SK-N-SH treated with all-trans-retinoic acid at 6 μM for 48 hours (cell line): Measurements from ENCODE around the gene POLD1.

ENCODE experiments used
- ATAC-seq: fragments of 200-7000 bp; cut with Tn5 transposase; 3 replicates; pipeline ENCODE4 v1.9.1; 2020; ENCODE audit warnings: mild to moderate bottlenecking, moderate library complexity
- ARNTL ChIP-seq: fragments of 450-650 bp; formaldehyde crosslinking; IDR thresholded peaks from 2 replicates; pipeline ENCODE4 v1.5.0; 2020; ENCODE audit warnings: low read depth, mild to moderate bottlenecking, moderate library complexity, borderline replicate concordance
- BACH2 ChIP-seq: fragments of 250-450 bp; sonication (Bioruptor Pico); IDR thresholded peaks from 2 replicates; pipeline ENCODE4 v1.9.0; 2021; ENCODE audit warnings: mild to moderate bottlenecking, borderline replicate concordance
- CSDC2 ChIP-seq: fragments of 250-450 bp; sonication (Bioruptor Pico); IDR thresholded peaks from 2 replicates; pipeline ENCODE4 v1.5.0; 2020; ENCODE audit warnings: mild to moderate bottlenecking, moderate library complexity
- GLIS3 ChIP-seq: fragments of 250-450 bp; sonication (Bioruptor Pico); IDR thresholded peaks from 2 replicates; pipeline ENCODE4 v1.5.0; 2020; ENCODE audit warnings: mild to moderate bottlenecking, moderate library complexity
- ISL1 ChIP-seq: fragments of 250-450 bp; sonication (Bioruptor Pico); IDR thresholded peaks from 2 replicates; pipeline ENCODE4 v2.1.2; 2022; ENCODE audit warnings: mild to moderate bottlenecking, moderate library complexity
- OSR1 ChIP-seq: fragments of 250-450 bp; sonication (Bioruptor Pico); IDR thresholded peaks from 2 replicates; pipeline ENCODE4 v1.8.0; 2022; ENCODE audit warnings: moderate library complexity, mild to moderate bottlenecking, inconsistent platforms
- PPARA ChIP-seq: fragments of 250-450 bp; sonication (Bioruptor Pico); IDR thresholded peaks from 2 replicates; pipeline ENCODE4 v1.5.0; 2020; ENCODE audit warnings: mild to moderate bottlenecking, borderline replicate concordance
- RARB ChIP-seq: fragments of 250-450 bp; sonication (Bioruptor Pico); IDR thresholded peaks from 2 replicates; pipeline ENCODE4 v1.8.0; 2021; ENCODE audit warnings: mild to moderate bottlenecking, moderate library complexity
- SNAI2 ChIP-seq: fragments of 250-450 bp; sonication (Bioruptor Pico); IDR thresholded peaks from 2 replicates; pipeline ENCODE4 v1.5.0; 2020; ENCODE audit warnings: mild to moderate bottlenecking, moderate library complexity
- TCF4 ChIP-seq: fragments of 250-450 bp; sonication (Bioruptor Pico); IDR thresholded peaks from 2 replicates; pipeline ENCODE4 v1.8.0; 2021; ENCODE audit warnings: mild to moderate bottlenecking, moderate library complexity, borderline replicate concordance
- TOX ChIP-seq: fragments of 250-450 bp; sonication (Bioruptor Pico); IDR thresholded peaks from 2 replicates; pipeline ENCODE4 v1.8.0; 2021; ENCODE audit warnings: mild to moderate bottlenecking, moderate library complexity, borderline replicate concordance
- ZC3H10 ChIP-seq: fragments of 250-450 bp; sonication (Bioruptor Pico); IDR thresholded peaks from 2 replicates; pipeline ENCODE4 v1.5.1; 2021; ENCODE audit warnings: mild to moderate bottlenecking, moderate library complexity
- ZFP3 ChIP-seq: fragments of 250-450 bp; sonication (Bioruptor Pico); IDR thresholded peaks from 2 replicates; pipeline ENCODE4 v1.5.0; 2020; ENCODE audit warnings: mild to moderate bottlenecking, moderate library complexity
- ZNF565 ChIP-seq: fragments of 450-650 bp; formaldehyde crosslinking; conservative IDR thresholded peaks from 2 replicates; pipeline ENCODE4 v1.5.0; 2020; ENCODE audit warnings: low read depth, mild to moderate bottlenecking, moderate library complexity
- ZNF70 ChIP-seq: fragments of 450-650 bp; formaldehyde crosslinking; IDR thresholded peaks from 2 replicates; pipeline ENCODE4 v1.5.0; 2020; ENCODE audit warnings: mild to moderate bottlenecking, moderate library complexity
- ZNF8 ChIP-seq: fragments of 450-650 bp; formaldehyde crosslinking; IDR thresholded peaks from 2 replicates; pipeline ENCODE4 v1.5.0; 2020; ENCODE audit warnings: mild to moderate bottlenecking, moderate library complexity
- TF ChIP-seq, protein P1 (sequence below): fragments of 250-450 bp; sonication (Bioruptor Pico); IDR thresholded peaks from 2 replicates; pipeline ENCODE4 v1.8.0; 2021; ENCODE audit warnings: low read depth, mild to moderate bottlenecking, moderate library complexity, borderline replicate concordance
- TF ChIP-seq, protein P2 (sequence below): fragments of 250-450 bp; sonication (Bioruptor Pico); IDR thresholded peaks from 2 replicates; pipeline ENCODE4 v1.5.1; 2021; ENCODE audit warnings: mild to moderate bottlenecking, moderate library complexity
- TF ChIP-seq, protein P3 (sequence below): fragments of 250-450 bp; sonication (Bioruptor Pico); IDR thresholded peaks from 2 replicates; pipeline ENCODE4 v1.8.0; 2020; ENCODE audit warnings: mild to moderate bottlenecking, moderate library complexity, borderline replicate concordance
- TF ChIP-seq, protein P4 (sequence below): fragments of 250-450 bp; sonication (Bioruptor Pico); IDR thresholded peaks from 2 replicates; pipeline ENCODE4 v1.5.1; 2020; ENCODE audit warnings: low read depth, mild to moderate bottlenecking, moderate library complexity
- TF ChIP-seq, protein P5 (sequence below): fragments of 250-450 bp; sonication (Bioruptor Pico); IDR thresholded peaks from 2 replicates; pipeline ENCODE4 v1.5.0; 2020; ENCODE audit warnings: mild to moderate bottlenecking, moderate library complexity

Gene POLD1

DNA sequence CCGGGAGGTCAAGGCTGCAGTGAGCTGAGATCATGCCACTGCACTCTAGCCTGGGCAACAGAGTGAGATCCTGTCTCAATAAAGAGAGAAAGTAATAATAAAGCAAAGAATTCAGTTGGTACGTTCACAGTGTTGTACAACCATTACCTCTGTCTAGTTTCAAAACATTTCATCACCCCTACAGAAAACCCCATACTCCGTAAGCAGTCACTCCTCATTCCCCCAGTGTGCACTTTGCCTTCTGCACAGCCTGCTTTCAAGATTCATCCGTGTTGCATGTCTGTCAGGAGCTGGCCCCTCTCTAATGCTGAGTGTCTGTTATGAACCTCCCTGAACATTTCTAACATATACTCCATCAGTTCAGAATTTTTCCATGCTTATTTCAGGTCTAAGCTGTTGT lies 9.4 kb downstream of the POLD1 start:
- no peak for ATAC-seq
- no peak for TF ChIP-seq ISL1 (CRISPR knock-in tag)
- TF ChIP-seq ZNF70 = no peak
- TF ChIP-seq, protein P1, sequence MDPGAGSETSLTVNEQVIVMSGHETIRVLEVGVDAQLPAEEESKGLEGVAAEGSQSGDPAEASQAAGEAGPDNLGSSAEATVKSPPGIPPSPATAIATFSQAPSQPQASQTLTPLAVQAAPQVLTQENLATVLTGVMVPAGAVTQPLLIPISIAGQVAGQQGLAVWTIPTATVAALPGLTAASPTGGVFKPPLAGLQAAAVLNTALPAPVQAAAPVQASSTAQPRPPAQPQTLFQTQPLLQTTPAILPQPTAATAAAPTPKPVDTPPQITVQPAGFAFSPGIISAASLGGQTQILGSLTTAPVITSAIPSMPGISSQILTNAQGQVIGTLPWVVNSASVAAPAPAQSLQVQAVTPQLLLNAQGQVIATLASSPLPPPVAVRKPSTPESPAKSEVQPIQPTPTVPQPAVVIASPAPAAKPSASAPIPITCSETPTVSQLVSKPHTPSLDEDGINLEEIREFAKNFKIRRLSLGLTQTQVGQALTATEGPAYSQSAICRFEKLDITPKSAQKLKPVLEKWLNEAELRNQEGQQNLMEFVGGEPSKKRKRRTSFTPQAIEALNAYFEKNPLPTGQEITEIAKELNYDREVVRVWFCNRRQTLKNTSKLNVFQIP (CRISPR knock-in tag) = no peak
- no peak for TF ChIP-seq ZNF565 (CRISPR knock-in tag)
- no peak for TF ChIP-seq RARB
- TF ChIP-seq, protein P2, sequence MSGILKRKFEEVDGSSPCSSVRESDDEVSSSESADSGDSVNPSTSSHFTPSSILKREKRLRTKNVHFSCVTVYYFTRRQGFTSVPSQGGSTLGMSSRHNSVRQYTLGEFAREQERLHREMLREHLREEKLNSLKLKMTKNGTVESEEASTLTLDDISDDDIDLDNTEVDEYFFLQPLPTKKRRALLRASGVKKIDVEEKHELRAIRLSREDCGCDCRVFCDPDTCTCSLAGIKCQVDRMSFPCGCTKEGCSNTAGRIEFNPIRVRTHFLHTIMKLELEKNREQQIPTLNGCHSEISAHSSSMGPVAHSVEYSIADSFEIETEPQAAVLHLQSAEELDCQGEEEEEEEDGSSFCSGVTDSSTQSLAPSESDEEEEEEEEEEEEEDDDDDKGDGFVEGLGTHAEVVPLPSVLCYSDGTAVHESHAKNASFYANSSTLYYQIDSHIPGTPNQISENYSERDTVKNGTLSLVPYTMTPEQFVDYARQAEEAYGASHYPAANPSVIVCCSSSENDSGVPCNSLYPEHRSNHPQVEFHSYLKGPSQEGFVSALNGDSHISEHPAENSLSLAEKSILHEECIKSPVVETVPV (CRISPR knock-in tag) = no peak
- no peak for TF ChIP-seq TOX (CRISPR knock-in tag)
- no peak for TF ChIP-seq SNAI2 (CRISPR knock-in tag)
- no peak for TF ChIP-seq TCF4 (CRISPR knock-in tag)
- TF ChIP-seq OSR1 (CRISPR knock-in tag) = no peak
- TF ChIP-seq, protein P3, sequence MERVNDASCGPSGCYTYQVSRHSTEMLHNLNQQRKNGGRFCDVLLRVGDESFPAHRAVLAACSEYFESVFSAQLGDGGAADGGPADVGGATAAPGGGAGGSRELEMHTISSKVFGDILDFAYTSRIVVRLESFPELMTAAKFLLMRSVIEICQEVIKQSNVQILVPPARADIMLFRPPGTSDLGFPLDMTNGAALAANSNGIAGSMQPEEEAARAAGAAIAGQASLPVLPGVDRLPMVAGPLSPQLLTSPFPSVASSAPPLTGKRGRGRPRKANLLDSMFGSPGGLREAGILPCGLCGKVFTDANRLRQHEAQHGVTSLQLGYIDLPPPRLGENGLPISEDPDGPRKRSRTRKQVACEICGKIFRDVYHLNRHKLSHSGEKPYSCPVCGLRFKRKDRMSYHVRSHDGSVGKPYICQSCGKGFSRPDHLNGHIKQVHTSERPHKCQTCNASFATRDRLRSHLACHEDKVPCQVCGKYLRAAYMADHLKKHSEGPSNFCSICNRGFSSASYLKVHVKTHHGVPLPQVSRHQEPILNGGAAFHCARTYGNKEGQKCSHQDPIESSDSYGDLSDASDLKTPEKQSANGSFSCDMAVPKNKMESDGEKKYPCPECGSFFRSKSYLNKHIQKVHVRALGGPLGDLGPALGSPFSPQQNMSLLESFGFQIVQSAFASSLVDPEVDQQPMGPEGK (CRISPR knock-in tag) = no peak
- no peak for TF ChIP-seq BACH2 (CRISPR knock-in tag)
- no peak for TF ChIP-seq ARNTL (CRISPR knock-in tag)

DNA sequence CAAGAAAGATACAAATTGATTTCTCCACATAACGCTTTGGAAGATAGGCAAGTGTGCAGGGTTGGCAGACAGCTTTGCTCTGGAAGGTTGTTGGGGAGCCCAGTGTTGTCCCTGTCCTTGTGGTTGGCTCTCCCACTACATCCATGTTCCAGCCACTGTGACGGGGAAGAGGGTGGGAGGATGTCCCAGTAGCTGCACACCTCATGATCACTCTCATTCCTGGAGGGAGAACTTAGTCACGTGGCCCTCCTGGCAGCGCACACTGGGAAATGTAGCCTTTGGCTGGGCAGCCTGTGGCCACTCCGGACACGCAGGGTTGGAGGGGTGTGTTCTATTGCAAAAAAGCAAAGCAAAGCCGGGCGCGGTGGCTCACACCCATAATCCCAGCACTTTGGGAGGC lies 9.9 kb downstream of the POLD1 start:
- no peak for TF ChIP-seq ZNF8 (CRISPR knock-in tag)
- no peak for TF ChIP-seq CSDC2
- TF ChIP-seq RARB = no peak
- no peak for TF ChIP-seq PPARA (CRISPR knock-in tag)
- TF ChIP-seq GLIS3 = no peak
- TF ChIP-seq, protein P4, sequence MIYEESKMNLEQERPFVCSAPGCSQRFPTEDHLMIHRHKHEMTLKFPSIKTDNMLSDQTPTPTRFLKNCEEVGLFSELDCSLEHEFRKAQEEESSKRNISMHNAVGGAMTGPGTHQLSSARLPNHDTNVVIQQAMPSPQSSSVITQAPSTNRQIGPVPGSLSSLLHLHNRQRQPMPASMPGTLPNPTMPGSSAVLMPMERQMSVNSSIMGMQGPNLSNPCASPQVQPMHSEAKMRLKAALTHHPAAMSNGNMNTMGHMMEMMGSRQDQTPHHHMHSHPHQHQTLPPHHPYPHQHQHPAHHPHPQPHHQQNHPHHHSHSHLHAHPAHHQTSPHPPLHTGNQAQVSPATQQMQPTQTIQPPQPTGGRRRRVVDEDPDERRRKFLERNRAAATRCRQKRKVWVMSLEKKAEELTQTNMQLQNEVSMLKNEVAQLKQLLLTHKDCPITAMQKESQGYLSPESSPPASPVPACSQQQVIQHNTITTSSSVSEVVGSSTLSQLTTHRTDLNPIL (CRISPR knock-in tag) = no peak
- no peak for TF ChIP-seq SNAI2 (CRISPR knock-in tag)
- TF ChIP-seq ARNTL (CRISPR knock-in tag) = no peak
- TF ChIP-seq, protein P2 (CRISPR knock-in tag) = no peak
- TF ChIP-seq ZFP3 (CRISPR knock-in tag) = no peak
- no peak for TF ChIP-seq BACH2 (CRISPR knock-in tag)
- TF ChIP-seq OSR1 (CRISPR knock-in tag) = no peak
- TF ChIP-seq ZC3H10 (CRISPR knock-in tag) = no peak
- TF ChIP-seq, protein P5, sequence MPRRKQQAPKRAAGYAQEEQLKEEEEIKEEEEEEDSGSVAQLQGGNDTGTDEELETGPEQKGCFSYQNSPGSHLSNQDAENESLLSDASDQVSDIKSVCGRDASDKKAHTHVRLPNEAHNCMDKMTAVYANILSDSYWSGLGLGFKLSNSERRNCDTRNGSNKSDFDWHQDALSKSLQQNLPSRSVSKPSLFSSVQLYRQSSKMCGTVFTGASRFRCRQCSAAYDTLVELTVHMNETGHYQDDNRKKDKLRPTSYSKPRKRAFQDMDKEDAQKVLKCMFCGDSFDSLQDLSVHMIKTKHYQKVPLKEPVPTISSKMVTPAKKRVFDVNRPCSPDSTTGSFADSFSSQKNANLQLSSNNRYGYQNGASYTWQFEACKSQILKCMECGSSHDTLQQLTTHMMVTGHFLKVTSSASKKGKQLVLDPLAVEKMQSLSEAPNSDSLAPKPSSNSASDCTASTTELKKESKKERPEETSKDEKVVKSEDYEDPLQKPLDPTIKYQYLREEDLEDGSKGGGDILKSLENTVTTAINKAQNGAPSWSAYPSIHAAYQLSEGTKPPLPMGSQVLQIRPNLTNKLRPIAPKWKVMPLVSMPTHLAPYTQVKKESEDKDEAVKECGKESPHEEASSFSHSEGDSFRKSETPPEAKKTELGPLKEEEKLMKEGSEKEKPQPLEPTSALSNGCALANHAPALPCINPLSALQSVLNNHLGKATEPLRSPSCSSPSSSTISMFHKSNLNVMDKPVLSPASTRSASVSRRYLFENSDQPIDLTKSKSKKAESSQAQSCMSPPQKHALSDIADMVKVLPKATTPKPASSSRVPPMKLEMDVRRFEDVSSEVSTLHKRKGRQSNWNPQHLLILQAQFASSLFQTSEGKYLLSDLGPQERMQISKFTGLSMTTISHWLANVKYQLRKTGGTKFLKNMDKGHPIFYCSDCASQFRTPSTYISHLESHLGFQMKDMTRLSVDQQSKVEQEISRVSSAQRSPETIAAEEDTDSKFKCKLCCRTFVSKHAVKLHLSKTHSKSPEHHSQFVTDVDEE (CRISPR knock-in tag) = no peak
- no peak for ATAC-seq
